ENCODE results near the gene SLC27A4. TPM values are rescaled to one million over a fixed set of nuclear protein-coding genes. Genes with fewer than 3 reads are reported as not detected.

Gene SLC27A4
- total and polyA plus RNA-seq, 2 of the 13 experiments (the other 11 are each of a cell fraction or from before 2014, with no cell fraction given): 10.6 to 18.8 TPM

GRCh38 chr9:128370752-128371629, 30.7 kb downstream of the SLC27A4 start, which contains the start of gene URM1 (continued):
- TF ChIP-seq ZNF720 (CRISPR knock-in tag; IDR thresholded peaks at IDR 0.05) (no peak), ZNF446 (CRISPR knock-in tag; IDR thresholded peaks at IDR 0.05) (no peak), SPEN (CRISPR knock-in tag; IDR thresholded peaks at IDR 0.05; ENCODE audit: low read depth) (peak; percentile 42; the same call in 1 of the 2 replicates), TBX2 (CRISPR knock-in tag; IDR thresholded peaks at IDR 0.05; ENCODE audit: borderline replicate concordance) (no peak), THYN1 (CRISPR knock-in tag; IDR thresholded peaks at IDR 0.05; ENCODE audit: borderline replicate concordance, low read depth) (no peak), ZFP82 (CRISPR knock-in tag; IDR thresholded peaks at IDR 0.05; ENCODE audit: borderline replicate concordance) (no peak), ZKSCAN1 (IDR thresholded peaks at IDR 0.05; ENCODE audit: low read length) (no peak), FIP1L1 (IDR thresholded peaks at IDR 0.05; ENCODE audit: borderline replicate concordance, insufficient read depth, low read depth, low read length) (no peak), ZNF138 (CRISPR knock-in tag; IDR thresholded peaks at IDR 0.05; ENCODE audit: low read depth) (no peak), ZNF781 (CRISPR knock-in tag; IDR thresholded peaks at IDR 0.05; ENCODE audit: borderline replicate concordance, not compliant biosample characterization) (no peak), FOSL2 (CRISPR knock-in tag; IDR thresholded peaks at IDR 0.05) (peak; percentile 77), THAP9 (CRISPR knock-in tag; IDR thresholded peaks at IDR 0.05; ENCODE audit: borderline replicate concordance) (peak; percentile 87; the same call in 1 of the 2 replicates), ZNF12 (CRISPR knock-in tag; IDR thresholded peaks at IDR 0.05) (no peak), ZNF124 (CRISPR knock-in tag; IDR thresholded peaks at IDR 0.05) (no peak), ZBTB39 (CRISPR knock-in tag; IDR thresholded peaks at IDR 0.05) (no peak), DMAP1 (CRISPR knock-in tag; IDR thresholded peaks at IDR 0.05) (peak; percentile 65; the same call in 1 of the 2 replicates), ZNF773 (CRISPR knock-in tag; IDR thresholded peaks at IDR 0.05; ENCODE audit: borderline replicate concordance) (no peak), ZNF552 (CRISPR knock-in tag; IDR thresholded peaks at IDR 0.05; ENCODE audit: borderline replicate concordance) (no peak), HNF1A (IDR thresholded peaks at IDR 0.05; ENCODE audit: low read depth) (no peak), HNF1A (CRISPR knock-in tag; IDR thresholded peaks at IDR 0.05; ENCODE audit: borderline replicate concordance) (no peak; the same call in 1 of the 2 replicates)
